ENCODE measurements around the gene AFDN. TPM values are rescaled to one million over a fixed set of nuclear protein-coding genes. Genes with fewer than 3 reads are reported as not detected.
A peak's percentile ranks its signal among the peaks of the same experiment; 100 is the strongest.
"Not testable (repeated sequence)": the region's sequence is repeated elsewhere in the genome, so short reads cannot be mapped to it uniquely, and the experiment has no call there.

The AFDN gene
- total RNA-seq, 1 donor from 2014 or later = 166 TPM

GRCh38 chr6:167985911-167986595, 159.3 kb downstream of the AFDN start:
- DNase-seq = no peak

- DNase-seq = no peak
These were observed 160.9 kb downstream of the AFDN start for GRCh38 chr6:167987396-167988153.

- no peak for DNase-seq
These were observed 161.4 kb downstream of the AFDN start for GRCh38 chr6:167988154-167988495.

- no peak for DNase-seq
These were observed 162.5 kb downstream of the AFDN start for GRCh38 chr6:167988945-167989841.

GRCh38 chr6:167990016-167990945, 163.6 kb downstream of the AFDN start:
- no peak for DNase-seq

GRCh38 chr6:167993169-167993568, 166.5 kb downstream of the AFDN start:
- peak; percentile 96 for DNase-seq

GRCh38 chr6:167993831-167994230, 167.1 kb downstream of the AFDN start:
- peak; percentile 23 for DNase-seq

GRCh38 chr6:167995302-167995701, 168.6 kb downstream of the AFDN start:
- no peak for DNase-seq

- no peak for DNase-seq
These were observed 169.0 kb downstream of the AFDN start for GRCh38 chr6:167995731-167996151.

GRCh38 chr6:167996424-167997199, 169.9 kb downstream of the AFDN start:
- DNase-seq = no peak

- no peak for DNase-seq
These were observed 170.9 kb downstream of the AFDN start, which contains the start of gene KIF25 for GRCh38 chr6:167997642-167998041. TSS of gene KIF25 (plus strand) at chr6:167997671. CDS start at chr6:168029586, 31,915 bp downstream.

- DNase-seq = no peak
These were observed 171.5 kb downstream of the AFDN start for GRCh38 chr6:167998215-167998614.

GRCh38 chr6:168000198-168001028, 173.7 kb downstream of the AFDN start:
- no peak for DNase-seq

GRCh38 chr6:168001029-168001332, 174.3 kb downstream of the AFDN start:
- no peak for DNase-seq

GRCh38 chr6:168001514-168001913, 174.8 kb downstream of the AFDN start:
- not testable (repeated sequence) for DNase-seq

GRCh38 chr6:168002804-168003203, 176.1 kb downstream of the AFDN start:
- DNase-seq = no peak

- peak; percentile 61 for DNase-seq
These were observed 177.3 kb downstream of the AFDN start for GRCh38 chr6:168004023-168004422.

GRCh38 chr6:168004945-168005344, 178.2 kb downstream of the AFDN start:
- no peak for DNase-seq

GRCh38 chr6:168005796-168006195, 179.1 kb downstream of the AFDN start:
- DNase-seq = no peak

GRCh38 chr6:168007592-168008338, 181.1 kb downstream of the AFDN start:
- DNase-seq = peak; percentile 90

Data from dermis blood vessel endothelial cell (primary cell).